Measurements from ENCODE around the gene RLN1.

GRCh38 chr9:5360341-5360740 lies 20.7 kb upstream of the RLN1 start:
- TF ChIP-seq ZNF274 (CRISPR knock-in tag; IDR thresholded peaks at IDR 0.05) (no peak), ZBTB1 (CRISPR knock-in tag; IDR thresholded peaks at IDR 0.05; ENCODE audit: borderline replicate concordance) (no peak), ZNF768 (CRISPR knock-in tag; IDR thresholded peaks at IDR 0.05) (no peak)
- TF ChIP-seq, protein P1, sequence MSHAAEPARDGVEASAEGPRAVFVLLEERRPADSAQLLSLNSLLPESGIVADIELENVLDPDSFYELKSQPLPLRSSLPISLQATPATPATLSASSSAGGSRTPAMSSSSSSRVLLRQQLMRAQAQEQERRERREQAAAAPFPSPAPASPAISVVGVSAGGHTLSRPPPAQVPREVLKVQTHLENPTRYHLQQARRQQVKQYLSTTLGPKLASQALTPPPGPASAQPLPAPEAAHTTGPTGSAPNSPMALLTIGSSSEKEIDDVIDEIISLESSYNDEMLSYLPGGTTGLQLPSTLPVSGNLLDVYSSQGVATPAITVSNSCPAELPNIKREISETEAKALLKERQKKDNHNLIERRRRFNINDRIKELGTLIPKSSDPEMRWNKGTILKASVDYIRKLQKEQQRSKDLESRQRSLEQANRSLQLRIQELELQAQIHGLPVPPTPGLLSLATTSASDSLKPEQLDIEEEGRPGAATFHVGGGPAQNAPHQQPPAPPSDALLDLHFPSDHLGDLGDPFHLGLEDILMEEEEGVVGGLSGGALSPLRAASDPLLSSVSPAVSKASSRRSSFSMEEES (CRISPR knock-in tag; IDR thresholded peaks at IDR 0.05), result no peak

All from HepG2 (cell line).